ENCODE data around the gene ZC3H7A. TPM values are rescaled to one million over a fixed set of nuclear protein-coding genes. Genes with fewer than 3 reads are reported as not detected.

The ZC3H7A gene
- total and polyA plus RNA-seq, 2 of the 13 experiments (the other 11 are each of a cell fraction or from before 2014, with no cell fraction given), result 29.2 to 36.8 TPM

DNA sequence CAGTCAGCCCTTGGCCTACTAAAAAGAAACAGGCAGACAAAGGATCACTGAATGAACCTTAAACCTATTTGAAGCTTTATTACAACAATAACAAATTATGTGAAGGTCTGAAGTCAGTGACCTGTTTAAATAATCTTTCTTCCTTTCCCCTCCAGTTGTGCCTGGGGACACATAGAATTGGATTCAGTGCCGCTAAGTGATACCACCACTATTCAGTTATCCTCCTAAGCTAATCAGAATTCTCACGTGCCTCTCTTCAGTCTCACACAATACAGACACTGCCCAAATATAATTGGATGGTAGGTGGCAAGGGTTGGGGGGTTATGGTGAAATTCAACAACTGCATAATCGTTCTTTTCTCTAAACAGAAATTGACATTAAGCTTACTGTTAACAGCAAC is 65.8 kb downstream of the ZC3H7A start:
- H3K9ac ChIP-seq (ENCODE audit: insufficient read depth, low read depth, low read length), result no peak overlapping the region
- no peaks in the 10 kb centered on the region for H3K9me3 ChIP-seq (ENCODE audit: low read length)
- DNase-seq (ENCODE audit: low spot score) (no peak), FAIRE-seq (no peak), ATAC-seq (no peak)
- H4K20me1 ChIP-seq (ENCODE audit: insufficient read depth, low read length), result peaks cover 9% of the 10 kb centered on the region
- WGBS (ENCODE audit: low lambda C conversion rate), result 91% methylated on average over 3 of the region's 3 CpGs
- ChIA-PET CTCF (ENCODE audit: low intra/inter-chr PET ratio, low total read pairs) (no interaction called here), POLR2A (interaction anchor here (1.2 to 4.1 kb wide), 3 partner anchors 12 to 66 kb away, joined by 3 to 41 read pairs (median 11); partner anchors contain the start of genes TXNDC11 and ZC3H7A)
- in situ Hi-C loops (cut with HindIII; ENCODE audit: extremely low pct_ligation_motif_present, low pct_unique_long_range_greater_than_20kb) (no loop called here), intact Hi-C loops (cut with micrococcal nuclease; ENCODE audit: unreplicated experiment) (no loop called here)
- H3K27ac ChIP-seq (ENCODE audit: extremely low read length, insufficient read depth, low read length), result no peak overlapping the region
- H2AFZ ChIP-seq (ENCODE audit: low read length), result no peak overlapping the region
- TF ChIP-seq, protein P1, sequence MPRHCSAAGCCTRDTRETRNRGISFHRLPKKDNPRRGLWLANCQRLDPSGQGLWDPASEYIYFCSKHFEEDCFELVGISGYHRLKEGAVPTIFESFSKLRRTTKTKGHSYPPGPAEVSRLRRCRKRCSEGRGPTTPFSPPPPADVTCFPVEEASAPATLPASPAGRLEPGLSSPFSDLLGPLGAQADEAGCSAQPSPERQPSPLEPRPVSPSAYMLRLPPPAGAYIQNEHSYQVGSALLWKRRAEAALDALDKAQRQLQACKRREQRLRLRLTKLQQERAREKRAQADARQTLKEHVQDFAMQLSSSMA (CRISPR knock-in tag; IDR thresholded peaks at IDR 0.05), result no peak
- TF ChIP-seq NRL (CRISPR knock-in tag; IDR thresholded peaks at IDR 0.05; ENCODE audit: borderline replicate concordance) (no peak), KDM2A (CRISPR knock-in tag; IDR thresholded peaks at IDR 0.05; ENCODE audit: borderline replicate concordance, low read depth) (no peak), TEAD2 (CRISPR knock-in tag; IDR thresholded peaks at IDR 0.05) (no peak), SAP130 (CRISPR knock-in tag; IDR thresholded peaks at IDR 0.05; ENCODE audit: low read depth) (no peak)
- TF ChIP-seq, protein P2, sequence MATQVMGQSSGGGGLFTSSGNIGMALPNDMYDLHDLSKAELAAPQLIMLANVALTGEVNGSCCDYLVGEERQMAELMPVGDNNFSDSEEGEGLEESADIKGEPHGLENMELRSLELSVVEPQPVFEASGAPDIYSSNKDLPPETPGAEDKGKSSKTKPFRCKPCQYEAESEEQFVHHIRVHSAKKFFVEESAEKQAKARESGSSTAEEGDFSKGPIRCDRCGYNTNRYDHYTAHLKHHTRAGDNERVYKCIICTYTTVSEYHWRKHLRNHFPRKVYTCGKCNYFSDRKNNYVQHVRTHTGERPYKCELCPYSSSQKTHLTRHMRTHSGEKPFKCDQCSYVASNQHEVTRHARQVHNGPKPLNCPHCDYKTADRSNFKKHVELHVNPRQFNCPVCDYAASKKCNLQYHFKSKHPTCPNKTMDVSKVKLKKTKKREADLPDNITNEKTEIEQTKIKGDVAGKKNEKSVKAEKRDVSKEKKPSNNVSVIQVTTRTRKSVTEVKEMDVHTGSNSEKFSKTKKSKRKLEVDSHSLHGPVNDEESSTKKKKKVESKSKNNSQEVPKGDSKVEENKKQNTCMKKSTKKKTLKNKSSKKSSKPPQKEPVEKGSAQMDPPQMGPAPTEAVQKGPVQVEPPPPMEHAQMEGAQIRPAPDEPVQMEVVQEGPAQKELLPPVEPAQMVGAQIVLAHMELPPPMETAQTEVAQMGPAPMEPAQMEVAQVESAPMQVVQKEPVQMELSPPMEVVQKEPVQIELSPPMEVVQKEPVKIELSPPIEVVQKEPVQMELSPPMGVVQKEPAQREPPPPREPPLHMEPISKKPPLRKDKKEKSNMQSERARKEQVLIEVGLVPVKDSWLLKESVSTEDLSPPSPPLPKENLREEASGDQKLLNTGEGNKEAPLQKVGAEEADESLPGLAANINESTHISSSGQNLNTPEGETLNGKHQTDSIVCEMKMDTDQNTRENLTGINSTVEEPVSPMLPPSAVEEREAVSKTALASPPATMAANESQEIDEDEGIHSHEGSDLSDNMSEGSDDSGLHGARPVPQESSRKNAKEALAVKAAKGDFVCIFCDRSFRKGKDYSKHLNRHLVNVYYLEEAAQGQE (IDR thresholded peaks at IDR 0.05; ENCODE audit: borderline replicate concordance in 1 of 2, low read depth in 1 of 2, low read length in 2 of 2), result no peak
- H3K4me1 ChIP-seq (ENCODE audit: insufficient read depth, low read length), result peaks cover 55% of the 10 kb centered on the region
- no peaks in the 10 kb centered on the region for H3K27me3 ChIP-seq (ENCODE audit: control insufficient read depth in 1 of 2, insufficient read depth in 2 of 2, low read length in 2 of 2)
- H3K4me2 ChIP-seq (ENCODE audit: low read depth, low read length), result no peak overlapping the region
- peaks cover 41 to 87% of the 10 kb centered on the region in 2 experiments for H3K36me3 ChIP-seq (replicated peaks in 1 of 2; ENCODE audit: control insufficient read depth in 1 of 2, insufficient read depth in 2 of 2, low read length in 2 of 2)
- no peak overlapping the region for H3K4me3 ChIP-seq (replicated peaks in 1 of 3; ENCODE audit: insufficient read depth in 1 of 3, low read depth in 2 of 3, low read length in 3 of 3)
- peaks cover 51% of the 10 kb centered on the region for H3K79me2 ChIP-seq (ENCODE audit: insufficient read depth, low read length)
- BruUV-seq (replicated peaks), result no TSS peak

All from HepG2 (cell line).